Caco-2 (cell line): ENCODE measurements around the gene CYP51A1. TPM values are rescaled to one million over a fixed set of nuclear protein-coding genes. Genes with fewer than 3 reads are reported as not detected.
"Not testable (repeated sequence)": the region's sequence is repeated elsewhere in the genome, so short reads cannot be mapped to it uniquely, and the experiment has no call there.

Experiments used
- BruUV-seq: library from RNA; stranded (reverse); fragments of 400-500 nt; replicated peaks from 2 replicates; lab custom pipeline; 2021; lab: Mats Ljungman, UMichigan
- CTCF ChIA-PET: fragments of 300-600 bp; sonication (Branson Sonifier 250); formaldehyde crosslinking; loops from one replicate; lab custom pipeline; 2022; ENCODE audit warnings: antibody characterized with exemption; lab: Charles Lee
- POLR2A ChIA-PET: fragments of 300-600 bp; sonication (Branson Sonifier 250); formaldehyde crosslinking; loops from one replicate; lab custom pipeline; 2022; ENCODE audit warnings: antibody characterized with exemption; lab: Charles Lee
- DNase-seq, 2 experiments: peaks; one replicate each; pipeline versions ENCODE4 v3.0.0 to v3.0.0-alpha.2; 2020 to 2022
- H3K27me3 ChIP-seq: replicated peaks from 2 replicates; pipeline ENCODE4 v1.6.0; 2011; ENCODE audit warnings: low read length; ENCODE audit not compliant: control insufficient read depth, insufficient read depth
- H3K36me3 ChIP-seq: 2 replicates; pipeline ENCODE4 v1.5.1; 2011; ENCODE audit warnings: low read length; ENCODE audit not compliant: control insufficient read depth, insufficient read depth
- H3K4me1 ChIP-seq: fragments of 250-450 bp; sonication (Bioruptor Pico); 2 replicates; pipeline ENCODE4 v1.5.1; 2020; ENCODE audit warnings: mild to moderate bottlenecking
- H3K4me3 ChIP-seq: 2 replicates; pipeline ENCODE4 v1.5.1; 2011; ENCODE audit warnings: low read depth, mild to moderate bottlenecking, control low read depth, low read length
- H3K9me3 ChIP-seq: fragments of 250-450 bp; sonication (Bioruptor Pico); 2 replicates; pipeline ENCODE4 v1.5.1; 2020; ENCODE audit warnings: mild to moderate bottlenecking, moderate library complexity
- H3K27ac Mint-ChIP-seq: one replicate; pipeline ENCODE4 v1.8.0; 2022; ENCODE audit warnings: mixed read lengths; ENCODE audit not compliant: unreplicated experiment
- H3K27me3 Mint-ChIP-seq: one replicate; pipeline ENCODE4 v1.8.0; 2022; ENCODE audit warnings: mixed read lengths; ENCODE audit not compliant: insufficient read depth, unreplicated experiment
- H3K36me3 Mint-ChIP-seq: one replicate; pipeline ENCODE4 v1.8.0; 2022; ENCODE audit warnings: mild to moderate bottlenecking, mixed read lengths; ENCODE audit not compliant: insufficient read depth, unreplicated experiment
- H3K4me1 Mint-ChIP-seq: one replicate; pipeline ENCODE4 v1.8.0; 2022; ENCODE audit warnings: low read depth, mixed read lengths; ENCODE audit not compliant: unreplicated experiment
- H3K4me3 Mint-ChIP-seq: one replicate; pipeline ENCODE4 v1.8.0; 2022; ENCODE audit warnings: mild to moderate bottlenecking, moderate library complexity, mixed read lengths; ENCODE audit not compliant: unreplicated experiment
- H3K9me3 Mint-ChIP-seq: one replicate; pipeline ENCODE4 v1.8.0; 2022; ENCODE audit warnings: mixed read lengths; ENCODE audit not compliant: unreplicated experiment
- intact Hi-C: fragments of 100-400 bp; cut with micrococcal nuclease; formaldehyde crosslinking; loops from one replicate; pipeline ENCODE4 v1.10.0; 2022; ENCODE audit not compliant: unreplicated experiment
- total RNA-seq: library from RNA; stranded (reverse); gene quantifications from 2 replicates; pipeline ENCODE4 v1.2.3, GENCODE V29; 2022
- TF ChIP-seq, protein P1 (sequence below), 2 experiments: fragments of 200-600 bp in 1 of 2; IDR thresholded peaks; 1 replicate in 1 of 2; 2 replicates in 1 of 2; pipeline versions ENCODE4 v1.5.1 to v1.8.0; 2011 to 2022; ENCODE audit warnings: antibody characterized with exemption in 1 of 2, control low read depth in 1 of 2, inconsistent platforms in 1 of 2, low read depth in 1 of 2, low read length in 1 of 2, mild to moderate bottlenecking in 1 of 2, moderate library complexity in 1 of 2; ENCODE audit not compliant: insufficient read depth in 1 of 2, severe bottlenecking in 1 of 2, unreplicated experiment in 1 of 2

The CYP51A1 gene
- total RNA-seq, 1 experiment from 2014 or later = 153 TPM

DNA sequence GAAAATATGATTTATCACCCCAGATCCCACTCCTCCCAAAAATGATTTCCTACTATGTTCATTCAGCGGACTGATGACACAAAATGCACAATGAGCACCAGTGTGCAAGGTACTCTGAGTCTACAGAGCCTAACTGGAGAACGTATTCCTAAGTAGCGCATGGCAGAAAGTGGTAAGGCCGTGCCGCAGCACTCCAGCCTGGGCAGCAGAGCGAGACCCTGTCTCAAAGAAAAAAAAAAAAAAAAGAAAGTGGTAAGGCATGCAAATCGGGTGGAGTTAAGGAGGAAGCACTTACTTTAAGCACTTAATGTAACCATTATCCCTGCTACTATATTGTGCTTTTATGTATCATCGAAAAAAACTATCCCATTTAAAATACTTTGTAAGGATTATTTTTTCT, 25.5 kb downstream of the CYP51A1 start:
- TF ChIP-seq, protein P1, sequence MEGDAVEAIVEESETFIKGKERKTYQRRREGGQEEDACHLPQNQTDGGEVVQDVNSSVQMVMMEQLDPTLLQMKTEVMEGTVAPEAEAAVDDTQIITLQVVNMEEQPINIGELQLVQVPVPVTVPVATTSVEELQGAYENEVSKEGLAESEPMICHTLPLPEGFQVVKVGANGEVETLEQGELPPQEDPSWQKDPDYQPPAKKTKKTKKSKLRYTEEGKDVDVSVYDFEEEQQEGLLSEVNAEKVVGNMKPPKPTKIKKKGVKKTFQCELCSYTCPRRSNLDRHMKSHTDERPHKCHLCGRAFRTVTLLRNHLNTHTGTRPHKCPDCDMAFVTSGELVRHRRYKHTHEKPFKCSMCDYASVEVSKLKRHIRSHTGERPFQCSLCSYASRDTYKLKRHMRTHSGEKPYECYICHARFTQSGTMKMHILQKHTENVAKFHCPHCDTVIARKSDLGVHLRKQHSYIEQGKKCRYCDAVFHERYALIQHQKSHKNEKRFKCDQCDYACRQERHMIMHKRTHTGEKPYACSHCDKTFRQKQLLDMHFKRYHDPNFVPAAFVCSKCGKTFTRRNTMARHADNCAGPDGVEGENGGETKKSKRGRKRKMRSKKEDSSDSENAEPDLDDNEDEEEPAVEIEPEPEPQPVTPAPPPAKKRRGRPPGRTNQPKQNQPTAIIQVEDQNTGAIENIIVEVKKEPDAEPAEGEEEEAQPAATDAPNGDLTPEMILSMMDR (IDR thresholded peaks at IDR 0.05; ENCODE audit: insufficient read depth in 1 of 2, low read depth in 1 of 2, low read length in 1 of 2, severe bottlenecking in 1 of 2, unreplicated experiment in 1 of 2) = no peak
- peaks cover 97% of the 10 kb centered on the region for H3K36me3 Mint-ChIP-seq
- Histone ChIP-seq H3K27me3 (no peaks in the 10 kb centered on the region), H3K9me3 (no peaks in the 10 kb centered on the region), H3K4me3 (no peak overlapping the region), H3K36me3 (no peaks in the 10 kb centered on the region; the same call in 1 of the 2 replicates), H3K4me1 (no peaks in the 10 kb centered on the region)
- ChIA-PET CTCF (no interaction called here), POLR2A (no interaction called here)
- no TSS peak for BruUV-seq
- H3K27me3 Mint-ChIP-seq = no peaks in the 10 kb centered on the region
- H3K27ac Mint-ChIP-seq = no peak overlapping the region
- intact Hi-C loops = no loop called here
- no peak overlapping the region for H3K4me3 Mint-ChIP-seq
- peaks cover 11% of the 10 kb centered on the region for H3K4me1 Mint-ChIP-seq
- no peaks in the 10 kb centered on the region for H3K9me3 Mint-ChIP-seq
- DNase-seq = no peak

DNA sequence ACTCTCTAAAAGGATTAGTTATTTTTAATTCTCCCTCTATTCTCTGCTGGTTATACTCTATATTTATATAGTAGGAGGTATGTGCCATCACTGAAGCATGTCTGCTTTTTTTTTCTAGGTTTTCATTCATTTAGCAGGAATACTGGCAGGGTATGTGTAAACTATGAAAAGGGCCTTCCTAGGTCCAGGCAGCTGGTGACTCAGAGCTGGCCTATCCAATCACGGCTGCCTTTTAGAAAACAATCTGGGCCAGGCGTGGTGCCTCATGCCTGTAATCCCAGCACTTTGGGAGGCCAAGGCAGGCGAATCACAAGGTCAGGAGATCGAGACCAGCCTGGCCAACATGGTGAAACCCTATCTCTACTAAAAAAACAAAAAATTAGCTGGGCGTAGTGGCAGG, 31.4 kb downstream of the CYP51A1 start:
- BruUV-seq, H3K9me3 ChIP-seq, H3K4me1 ChIP-seq, H3K4me3 ChIP-seq, H3K4me3 Mint-ChIP-seq, H3K27me3 Mint-ChIP-seq, DNase-seq, CTCF ChIA-PET, H3K9me3 Mint-ChIP-seq, POLR2A ChIA-PET, H3K27ac Mint-ChIP-seq, H3K27me3 ChIP-seq, H3K36me3 ChIP-seq, intact Hi-C loops: not testable (repeated sequence)
- Mint-ChIP-seq H3K36me3 (peaks cover 87% of the 10 kb centered on the region), H3K4me1 (peaks cover 11% of the 10 kb centered on the region)

DNA sequence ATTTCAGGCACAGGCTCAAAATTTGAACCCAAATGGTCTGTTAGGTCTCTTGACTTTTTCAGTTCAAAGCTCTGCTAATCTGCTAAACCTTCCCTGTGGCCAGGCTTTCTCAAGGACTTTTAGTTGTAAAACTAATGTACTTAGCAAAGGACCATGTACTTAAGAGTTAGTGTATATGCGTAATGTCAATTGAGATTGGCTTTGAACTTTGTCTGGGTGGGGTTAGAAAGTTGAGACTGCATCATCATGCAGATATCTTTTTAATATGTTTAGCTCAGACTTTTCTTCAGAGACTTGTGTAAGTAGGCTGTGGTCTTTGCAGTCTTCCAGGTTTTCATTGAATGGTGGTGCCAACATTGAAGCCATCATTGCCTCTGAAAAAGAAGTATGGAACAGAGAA, 33.7 kb downstream of the CYP51A1 start:
- DNase-seq = no peak
- ChIA-PET CTCF (no interaction called here), POLR2A (no interaction called here)
- H3K4me3 Mint-ChIP-seq = no peak overlapping the region
- intact Hi-C loops = no loop called here
- no peak overlapping the region for H3K27ac Mint-ChIP-seq
- H3K36me3 Mint-ChIP-seq = peaks cover 83% of the 10 kb centered on the region
- Histone ChIP-seq H3K9me3 (no peaks in the 10 kb centered on the region), H3K4me1 (no peaks in the 10 kb centered on the region), H3K27me3 (no peaks in the 10 kb centered on the region), H3K4me3 (no peak overlapping the region), H3K36me3 (peaks cover 4% of the 10 kb centered on the region)
- H3K27me3 Mint-ChIP-seq = no peaks in the 10 kb centered on the region
- H3K4me1 Mint-ChIP-seq = peaks cover 11% of the 10 kb centered on the region
- TF ChIP-seq, protein P1 (IDR thresholded peaks at IDR 0.05; ENCODE audit: insufficient read depth in 1 of 2, low read depth in 1 of 2, low read length in 1 of 2, severe bottlenecking in 1 of 2, unreplicated experiment in 1 of 2) = no peak
- no TSS peak for BruUV-seq
- no peaks in the 10 kb centered on the region for H3K9me3 Mint-ChIP-seq

DNA sequence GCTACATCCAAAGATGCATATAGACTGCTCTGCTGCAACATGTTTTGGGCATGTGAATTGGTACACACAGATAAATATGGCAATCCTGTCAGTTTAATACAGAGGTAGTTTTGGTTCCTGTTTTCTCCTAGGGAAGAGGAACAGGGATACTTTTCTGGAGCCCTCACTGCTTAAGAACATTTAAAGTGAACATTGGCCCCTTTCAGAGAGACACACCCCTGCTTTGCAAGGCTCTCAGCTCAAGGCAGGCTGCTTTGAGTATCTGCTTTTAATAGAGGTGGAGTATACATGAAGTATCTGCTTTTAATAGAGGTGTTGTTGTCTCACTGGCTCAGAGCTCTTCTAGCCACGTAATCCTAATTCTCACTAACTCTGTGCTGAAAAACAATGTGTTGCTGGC, 38.9 kb downstream of the CYP51A1 start:
- Histone ChIP-seq H3K4me3 (no peak overlapping the region), H3K36me3 (peaks cover 3% of the 10 kb centered on the region)
- BruUV-seq = no TSS peak

More for the DNA sequence above, 38.9 kb downstream of the CYP51A1 start:
- ChIA-PET POLR2A (interaction anchor here (0.5 kb wide), 1 partner anchor 22 kb away, joined by 3 read pairs; no protein-coding TSS in a partner anchor), CTCF (no interaction called here)
- DNase-seq = no peak
- no peak overlapping the region for H3K27ac Mint-ChIP-seq
- no peaks in the 10 kb centered on the region for H3K9me3 ChIP-seq
- no peaks in the 10 kb centered on the region for H3K27me3 Mint-ChIP-seq
- H3K27me3 ChIP-seq = no peaks in the 10 kb centered on the region
- H3K4me3 Mint-ChIP-seq = no peak overlapping the region
- no peaks in the 10 kb centered on the region for H3K4me1 ChIP-seq
- no peaks in the 10 kb centered on the region for H3K9me3 Mint-ChIP-seq
- TF ChIP-seq, protein P1 (IDR thresholded peaks at IDR 0.05; ENCODE audit: insufficient read depth in 1 of 2, low read depth in 1 of 2, low read length in 1 of 2, severe bottlenecking in 1 of 2, unreplicated experiment in 1 of 2) = no peak
- H3K4me1 Mint-ChIP-seq = no peaks in the 10 kb centered on the region
- intact Hi-C loops = no loop called here
- peaks cover 70% of the 10 kb centered on the region for H3K36me3 Mint-ChIP-seq
